Measurements from ENCODE around the gene CCDC149.

- no peak for TF ChIP-seq CTCF (IDR thresholded peaks at IDR 0.05 in 4 of 5, conservative IDR thresholded peaks at IDR 0.05 in 1 of 5)
- no peak for TF ChIP-seq POLR2A (IDR thresholded peaks at IDR 0.05)
Observed at GRCh38 chr4:24800325-24800895, 112.4 kb downstream of the CCDC149 start.
